ENCODE measurements around the gene PIGZ. TPM values are rescaled to one million over a fixed set of nuclear protein-coding genes. Genes with fewer than 3 reads are reported as not detected.
A peak's percentile ranks its signal among the peaks of the same experiment; 100 is the strongest.

Gene PIGZ
- total and polyA plus RNA-seq, 12 donors, result 2.2 to 7.7 (median 6.0) TPM

- DNase-seq (no peak), ATAC-seq (no peak)
- Histone ChIP-seq H3K9me3 (no peaks in the 10 kb centered on the region), H3K27me3 (no peaks in the 10 kb centered on the region), H3K4me3 (no peak overlapping the region), H3K4me1 (peaks cover 0 to 18% (median 7%) of the 10 kb centered on the region in 9 donors), H3K36me3 (no peaks in the 10 kb centered on the region), H3K27ac (no peak overlapping the region)
- WGBS, 2 donors, result 83 to 87% methylated on average over 12 of the region's 12 CpGs
- intact Hi-C loops (cut with DNase I), result loop anchor here in 3 of 10 donors (10.0 kb wide), 1 partner anchor 177 kb away; no protein-coding TSS in a partner anchor
- no peak for TF ChIP-seq CTCF (IDR thresholded peaks at IDR 0.05)
Observed at GRCh38 chr3:197007296-197007940, 38.8 kb upstream of the PIGZ start.

GRCh38 chr3:197006860-197007259 is 38.2 kb upstream of the PIGZ start:
- intact Hi-C loops (cut with DNase I), result loop anchor here in 3 of 10 donors (10.0 kb wide), 1 partner anchor 178 kb away; no protein-coding TSS in a partner anchor
- no peak for TF ChIP-seq CTCF (IDR thresholded peaks at IDR 0.05)
- WGBS, 2 donors, result 92 to 97% methylated on average over 5 of the region's 5 CpGs
- no peaks in the 10 kb centered on the region for H3K36me3 ChIP-seq
- ATAC-seq (no peak), DNase-seq (no peak)
- H3K27me3 ChIP-seq, result no peaks in the 10 kb centered on the region
- no peak overlapping the region for H3K4me3 ChIP-seq
- no peak overlapping the region for H3K27ac ChIP-seq
- H3K9me3 ChIP-seq, result no peaks in the 10 kb centered on the region
- peaks cover 0 to 21% (median 10%) of the 10 kb centered on the region in 9 donors for H3K4me1 ChIP-seq

GRCh38 chr3:197006446-197006845 is 37.8 kb upstream of the PIGZ start:
- H3K4me3 ChIP-seq, result no peak overlapping the region
- WGBS, 2 donors, result 93 to 95% methylated on average over 11 of the region's 11 CpGs
- H3K27me3 ChIP-seq, result no peaks in the 10 kb centered on the region
- no peaks in the 10 kb centered on the region for H3K36me3 ChIP-seq
- no peak for TF ChIP-seq CTCF (IDR thresholded peaks at IDR 0.05)
- ATAC-seq (no peak), DNase-seq (no peak)
- no peak overlapping the region for H3K27ac ChIP-seq
- intact Hi-C loops (cut with DNase I), result loop anchor here in 3 of 10 donors (10.0 kb wide), 1 partner anchor 178 kb away; no protein-coding TSS in a partner anchor
- H3K4me1 ChIP-seq, result peaks cover 0 to 20% (median 10%) of the 10 kb centered on the region in 9 donors
- no peaks in the 10 kb centered on the region for H3K9me3 ChIP-seq

GRCh38 chr3:197003461-197004385 is 35.1 kb upstream of the PIGZ start:
- peak in 1 of 8 donors; percentile 7 for ATAC-seq
- no peaks in the 10 kb centered on the region for H3K27me3 ChIP-seq
- no peak for DNase-seq
- WGBS, 2 donors, result 24 to 25% methylated on average over 61 of the region's 61 CpGs
- no peaks in the 10 kb centered on the region for H3K36me3 ChIP-seq
- H3K4me3 ChIP-seq, result peak overlapping the region; percentile 41 to 75 (median 68)
- peaks cover 0 to 18% (median 10%) of the 10 kb centered on the region in 9 donors for H3K4me1 ChIP-seq
- intact Hi-C loops (cut with DNase I), result loop anchor here in 8 of 10 donors (2.0 to 10.0 kb wide), 4 partner anchors 181 to 184 kb away; no protein-coding TSS in a partner anchor
- H3K27ac ChIP-seq, result peak overlapping the region in 6 of 10 donors; percentile 19 to 72 (median 54)
- H3K9me3 ChIP-seq, result peaks cover 0 to 6% (median 0%) of the 10 kb centered on the region in 11 donors
- no peak for TF ChIP-seq CTCF (IDR thresholded peaks at IDR 0.05)

Data from heart right ventricle (tissue), 16 donors.